HCT116 (cell line): ENCODE measurements around the gene DARS1. TPM values are rescaled to one million over a fixed set of nuclear protein-coding genes. Genes with fewer than 3 reads are reported as not detected.

Source experiments
- ATAC-seq: fragments of 200-7000 bp; cut with Tn5 transposase; 2 replicates; pipeline ENCODE4 v1.9.1; 2020; ENCODE audit warnings: mild to moderate bottlenecking, moderate library complexity
- BruUV-seq: library from RNA; stranded (reverse); fragments of 400-500 nt; replicated peaks from 2 replicates; lab custom pipeline; 2021; lab: Mats Ljungman, UMichigan
- CTCF ChIA-PET: fragments of 300-600 bp; sonication (Branson Sonifier 250); formaldehyde crosslinking; loops from one replicate; lab custom pipeline; 2021; ENCODE audit warnings: antibody characterized with exemption; lab: Charles Lee
- POLR2A ChIA-PET: fragments of 300-600, 350-600 bp; sonication (Branson Sonifier 250); formaldehyde crosslinking; loops from one replicate; lab custom pipeline; 2021; ENCODE audit warnings: antibody characterized with exemption; lab: Charles Lee
- RAD21 ChIA-PET, 2 experiments: fragments of 300-600 bp; sonication (Branson Sonifier 250); formaldehyde crosslinking; loops; one replicate each; lab custom pipeline; 2023; ENCODE audit warnings: low total read pairs in 2 of 2; ENCODE audit not compliant: uncharacterized antibody in 2 of 2, unreplicated experiment in 2 of 2, low non-redundant PET in 1 of 2; lab: Charles Lee
- DNase-seq: peaks from one replicate; pipeline ENCODE4 v3.0.0-alpha.2; 2010; ENCODE audit warnings: low read depth, low spot score
- H2AFZ ChIP-seq: fragments of 200-600 bp; shearing (Covaris generic), sonication (generic); 2 replicates; pipeline ENCODE4 v1.6.1; 2017; ENCODE audit warnings: low read depth, mixed run types, mixed read lengths, antibody characterized with exemption, low read length; ENCODE audit not compliant: poor library complexity, severe bottlenecking
- H3K27ac ChIP-seq: 2 replicates; pipeline ENCODE4 v1.5.1; 2012; ENCODE audit warnings: low read depth, low read length
- H3K27me3 ChIP-seq: fragments of 200-600 bp; sonication (generic); 2 replicates; pipeline ENCODE4 v1.6.1; 2016; ENCODE audit warnings: mixed run types, low read length, mixed read lengths; ENCODE audit not compliant: insufficient read depth
- H3K36me3 ChIP-seq, 2 experiments: fragments of 200-500 bp in 1 of 2; fragments of 200-600 bp in 1 of 2; sonication (Bioruptor generic) in 1 of 2; sonication (generic) in 1 of 2; 2 replicates each; pipeline versions ENCODE4 v1.5.1 to v1.6.1; 2014 to 2016; ENCODE audit warnings: low read length in 2 of 2, inconsistent platforms in 1 of 2, mixed read lengths in 1 of 2, mixed run types in 1 of 2; ENCODE audit not compliant: insufficient read depth in 2 of 2, control insufficient read depth in 1 of 2
- H3K4me1 ChIP-seq, 2 experiments: fragments of 200-600 bp in 1 of 2; sonication (generic) in 1 of 2; 2 replicates each; pipeline versions ENCODE4 v1.5.1 to v1.6.1; 2012 to 2017; ENCODE audit warnings: low read length in 2 of 2, inconsistent platforms in 1 of 2, mild to moderate bottlenecking in 1 of 2, mixed read lengths in 1 of 2, mixed run types in 1 of 2, moderate library complexity in 1 of 2; ENCODE audit not compliant: insufficient read depth in 2 of 2, control insufficient read depth in 1 of 2
- H3K4me2 ChIP-seq: fragments of 200-600 bp; sonication (generic); 2 replicates; pipeline ENCODE4 v1.6.1; 2017; ENCODE audit warnings: mixed run types, low read length, mixed read lengths
- H3K4me3 ChIP-seq, 2 experiments: fragments of 200-600 bp in 1 of 2; sonication (generic) in 1 of 2; replicated peaks in 1 of 2; 2 replicates each; pipeline ENCODE4 v1.5.1; 2011 to 2016; ENCODE audit warnings: low read length in 2 of 2, control low read depth in 1 of 2, low read depth in 1 of 2, mild to moderate bottlenecking in 1 of 2, mixed read lengths in 1 of 2, mixed run types in 1 of 2
- H3K79me2 ChIP-seq: fragments of 200-600 bp; sonication (generic); 2 replicates; pipeline ENCODE4 v1.6.1; 2017; ENCODE audit warnings: mild to moderate bottlenecking, mixed run types, low read length, moderate library complexity, mixed read lengths; ENCODE audit not compliant: insufficient read depth
- H3K9ac ChIP-seq: fragments of 200-600 bp; sonication (generic); 2 replicates; pipeline ENCODE4 v1.6.1; 2016; ENCODE audit warnings: low read length, mixed read lengths
- H3K9me2 ChIP-seq: fragments of 200-600 bp; sonication (generic), shearing (Covaris generic); 2 replicates; pipeline ENCODE4 v1.6.1; 2017; ENCODE audit warnings: mixed run types, mild to moderate bottlenecking, moderate library complexity; ENCODE audit not compliant: insufficient read depth
- H3K9me3 ChIP-seq, 2 experiments: fragments of 200-500 bp in 1 of 2; fragments of 200-600 bp in 1 of 2; sonication (Bioruptor generic) in 1 of 2; sonication (generic) in 1 of 2; 2 replicates each; pipeline ENCODE4 v1.6.1; 2014 to 2017; ENCODE audit warnings: low read length in 2 of 2, mixed read lengths in 2 of 2, inconsistent platforms in 1 of 2, low read depth in 1 of 2, mild to moderate bottlenecking in 1 of 2, mixed run types in 1 of 2, moderate library complexity in 1 of 2; ENCODE audit not compliant: control insufficient read depth in 1 of 2, insufficient read depth in 1 of 2
- H4K20me1 ChIP-seq: fragments of 200-600 bp; sonication (generic), shearing (Covaris generic); 2 replicates; pipeline ENCODE4 v1.6.1; 2017; ENCODE audit warnings: mixed run types, mild to moderate bottlenecking, moderate library complexity; ENCODE audit not compliant: insufficient read depth
- CBX3 ChIP-seq: IDR thresholded peaks from 2 replicates; pipeline ENCODE4 v1.6.1; 2012; ENCODE audit warnings: low read depth
- CEBPB ChIP-seq: IDR thresholded peaks from 2 replicates; pipeline ENCODE4 v1.6.1; 2012; ENCODE audit warnings: low read depth
- EGR1 ChIP-seq: IDR thresholded peaks from 2 replicates; pipeline ENCODE4 v1.6.1; 2012; ENCODE audit warnings: low read depth
- ELF1 ChIP-seq: IDR thresholded peaks from 2 replicates; pipeline ENCODE4 v1.6.1; 2012; ENCODE audit warnings: low read depth, borderline replicate concordance
- EZH2phosphoT487 ChIP-seq: fragments of 200-600 bp; IDR thresholded peaks from 2 replicates; pipeline ENCODE4 v1.6.1; 2018; ENCODE audit warnings: antibody characterized with exemption, borderline replicate concordance
- FOSL1 ChIP-seq: IDR thresholded peaks from 2 replicates; pipeline ENCODE4 v1.6.1; 2012; ENCODE audit warnings: low read depth
- POLR2AphosphoS5 ChIP-seq: IDR thresholded peaks from 2 replicates; pipeline ENCODE4 v1.6.1; 2011; ENCODE audit warnings: mild to moderate bottlenecking, low read depth, low read length, moderate library complexity
- SIN3A ChIP-seq: IDR thresholded peaks from 2 replicates; pipeline ENCODE4 v1.6.1; 2012; ENCODE audit warnings: low read depth
- SP1 ChIP-seq: IDR thresholded peaks from 2 replicates; pipeline ENCODE4 v1.6.1; 2012; ENCODE audit warnings: low read depth
- TCF7L2 ChIP-seq: IDR thresholded peaks from 2 replicates; pipeline ENCODE4 v1.7.0; 2011; ENCODE audit warnings: borderline replicate concordance, inconsistent platforms; ENCODE audit not compliant: insufficient read depth, insufficient read length; ENCODE audit errors: extremely low read depth
- intact Hi-C: fragments of 100-400 bp; cut with micrococcal nuclease; formaldehyde crosslinking; loops from 2 replicates; pipeline ENCODE4 v1.10.0; 2022
- total RNA-seq: library from RNA; stranded (reverse); gene quantifications from one replicate; pipeline ENCODE4 v1.2.1, GENCODE V29; 2021; ENCODE audit not compliant: unreplicated experiment

Gene DARS1
- total RNA-seq, 1 experiment from 2014 or later = 94.8 TPM

- Histone ChIP-seq H3K79me2 (peaks cover 80% of the 10 kb centered on the region), H3K27ac (no peak overlapping the region), H3K9ac (no peak overlapping the region), H3K4me2 (no peak overlapping the region), H4K20me1 (peaks cover 7% of the 10 kb centered on the region; the same call in 1 of the 2 replicates), H3K36me3 (peaks cover 0 to 9% of the 10 kb centered on the region in 2 experiments; a peak in 1 of 4 replicates), H3K9me3 (no peaks in the 10 kb centered on the region), H3K27me3 (no peaks in the 10 kb centered on the region), H2AFZ (no peak overlapping the region), H3K4me1 (peaks cover 26 to 28% of the 10 kb centered on the region in 2 experiments), H3K9me2 (no peaks in the 10 kb centered on the region), H3K4me3 (no peak overlapping the region)
- ChIA-PET POLR2A (no interaction called here), CTCF (no interaction called here), RAD21 (interaction anchor here in 1 of 2 experiments (0.5 kb wide), 1 partner anchor 94 kb away, joined by 3 read pairs; no protein-coding TSS in a partner anchor)
- BruUV-seq = no TSS peak
- no peak for DNase-seq
- TF ChIP-seq CEBPB = no peak
- intact Hi-C loops = no loop called here
- no peak for ATAC-seq
Observed at GRCh38 chr2:135954020-135954601, 31.3 kb downstream of the DARS1 start.

GRCh38 chr2:135952891-135953290 lies 32.5 kb downstream of the DARS1 start:
- H3K4me2 ChIP-seq = no peak overlapping the region
- no TSS peak for BruUV-seq
- H3K9me2 ChIP-seq = no peaks in the 10 kb centered on the region

More at GRCh38 chr2:135952891-135953290, 32.5 kb downstream of the DARS1 start:
- POLR2A ChIA-PET = no interaction called here
- DNase-seq = no peak
- Histone ChIP-seq H3K9ac (no peak overlapping the region), H2AFZ (no peak overlapping the region), H3K4me3 (no peak overlapping the region), H3K27me3 (no peaks in the 10 kb centered on the region), H3K79me2 (peaks cover 73% of the 10 kb centered on the region), H3K9me3 (no peaks in the 10 kb centered on the region), H3K4me1 (peaks cover 31 to 38% of the 10 kb centered on the region in 2 experiments), H4K20me1 (peaks cover 7% of the 10 kb centered on the region; the same call in 1 of the 2 replicates), H3K27ac (no peak overlapping the region), H3K36me3 (peaks cover 0 to 9% of the 10 kb centered on the region in 2 experiments; a peak in 1 of 4 replicates)
- ATAC-seq = no peak
- intact Hi-C loops = no loop called here
- no peak for TF ChIP-seq EGR1
- TF ChIP-seq EZH2phosphoT487 = no peak
- no peak for TF ChIP-seq ELF1
- no peak for TF ChIP-seq TCF7L2
- no peak for TF ChIP-seq CEBPB
- TF ChIP-seq FOSL1 = no peak
- no peak for TF ChIP-seq POLR2AphosphoS5
- TF ChIP-seq SIN3A = no peak
- no peak for TF ChIP-seq CBX3
- TF ChIP-seq SP1 = no peak
- CTCF ChIA-PET = no interaction called here
- RAD21 ChIA-PET = no interaction called here
